GM18499 (cell line): ENCODE measurements around the gene COPE.

Experiments used
- ATAC-seq: cut with Tn5 transposase; IDR thresholded peaks from one replicate; pipeline ENCODE4 v1.9.1; 2021; ENCODE audit warnings: moderate number of reproducible peaks; ENCODE audit not compliant: insufficient read depth, unreplicated experiment

Gene COPE

DNA sequence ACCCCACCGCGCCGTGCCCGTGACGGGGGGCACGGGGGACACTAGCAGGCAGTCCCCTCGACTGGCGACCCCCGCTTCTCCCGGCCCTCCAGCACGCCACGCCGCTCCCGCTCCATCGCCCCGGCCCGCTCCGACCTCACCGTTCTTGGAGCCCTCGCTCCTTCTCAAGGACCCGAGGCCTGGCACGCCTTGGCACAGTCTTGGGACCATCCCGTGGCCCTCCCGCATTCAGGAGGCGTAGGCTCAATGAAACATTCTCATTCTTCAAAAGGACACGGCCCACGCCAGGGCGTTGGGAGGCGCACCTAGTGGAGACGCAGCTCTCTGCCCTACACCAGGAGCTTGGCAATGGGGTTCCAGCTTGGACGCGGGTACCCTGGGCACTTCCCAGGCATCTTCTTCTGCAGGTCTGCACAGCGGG is 22.8 kb downstream of the COPE start:
- no peak for ATAC-seq

- ATAC-seq: no peak
These were observed 23.3 kb downstream of the COPE start, which contains the start of gene CERS1 for GRCh38 chr19:18895824-18896341. Gene CERS1, minus strand, starts transcription at chr19:18896158. Its CDS starts 86 bp downstream, at chr19:18896072.

DNA sequence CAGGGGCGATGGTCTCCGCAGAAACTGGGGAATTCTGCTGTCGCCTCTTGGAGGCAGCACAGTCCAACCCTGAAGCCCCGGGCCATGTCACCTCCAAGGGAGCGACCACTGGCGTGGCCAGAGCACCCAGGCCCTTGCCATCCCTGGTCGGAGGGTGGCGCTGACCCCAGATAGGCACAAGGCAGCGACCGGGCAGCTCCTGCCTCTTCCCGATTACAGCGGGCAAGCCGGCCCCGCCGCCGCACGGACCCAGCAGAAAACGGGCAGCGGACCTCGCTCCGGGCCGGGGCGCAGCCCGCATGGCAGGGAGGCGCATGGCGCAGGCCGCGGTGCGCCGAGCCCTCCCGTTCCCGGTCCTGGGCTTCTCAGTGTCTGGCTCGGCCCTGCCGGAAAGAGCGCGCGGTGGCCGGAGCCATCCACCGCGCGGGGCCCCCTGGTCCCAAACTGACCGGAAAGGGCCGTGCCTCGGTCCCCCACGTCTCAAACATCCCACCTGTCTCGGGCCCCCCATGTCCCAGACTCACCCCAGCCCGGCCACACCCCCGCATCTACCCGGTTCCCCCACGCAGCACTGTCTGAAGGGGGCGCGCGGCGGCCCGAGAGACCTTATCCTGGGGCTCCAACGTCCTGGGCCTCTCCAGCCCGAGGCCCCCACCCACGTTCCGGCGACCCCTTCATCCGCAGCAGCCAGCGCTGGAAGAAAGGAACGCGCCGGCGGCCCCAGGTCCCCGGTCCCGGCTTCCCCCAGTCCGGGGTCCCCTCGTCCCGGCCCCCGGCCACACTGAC is 24.0 kb downstream of the COPE start:
- ATAC-seq: no peak

- no peak for ATAC-seq
These were observed 24.7 kb downstream of the COPE start for GRCh38 chr19:18894254-18895037.

DNA sequence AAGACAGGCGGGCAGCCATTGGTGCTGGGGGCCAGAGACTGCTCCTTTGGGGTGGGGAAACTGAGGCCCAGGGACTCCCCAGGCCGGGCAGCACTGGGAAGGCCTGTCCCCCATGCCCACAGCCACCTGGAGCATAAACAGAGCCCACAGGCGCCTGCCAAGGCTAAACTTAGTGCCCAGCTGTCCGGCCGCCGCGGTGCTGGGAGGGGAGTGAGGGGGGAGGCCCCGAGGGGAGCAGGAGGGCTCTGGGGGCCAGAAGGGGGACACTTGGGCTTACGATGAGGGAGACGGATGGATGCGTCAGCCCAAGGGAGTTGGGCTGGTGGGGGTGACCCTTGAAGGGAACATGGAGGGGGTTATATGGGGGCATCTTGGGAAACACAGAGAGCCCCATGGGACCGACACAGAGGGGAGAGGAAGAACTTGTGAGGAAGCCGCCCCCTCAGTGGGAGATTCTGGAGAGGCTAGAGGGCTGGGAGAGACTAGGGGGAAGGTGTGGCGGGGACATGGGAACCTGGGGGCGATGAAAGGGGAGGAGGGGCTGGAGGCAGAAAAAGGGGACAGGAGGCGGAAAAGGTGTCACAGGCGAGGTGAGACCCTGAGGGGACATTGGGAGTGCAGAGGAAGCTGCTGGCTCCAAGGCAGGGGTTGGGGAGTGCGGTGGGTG is 25.5 kb downstream of the COPE start:
- no peak for ATAC-seq

- no peak for ATAC-seq
These were observed 29.0 kb downstream of the COPE start for GRCh38 chr19:18889949-18890745.

DNA sequence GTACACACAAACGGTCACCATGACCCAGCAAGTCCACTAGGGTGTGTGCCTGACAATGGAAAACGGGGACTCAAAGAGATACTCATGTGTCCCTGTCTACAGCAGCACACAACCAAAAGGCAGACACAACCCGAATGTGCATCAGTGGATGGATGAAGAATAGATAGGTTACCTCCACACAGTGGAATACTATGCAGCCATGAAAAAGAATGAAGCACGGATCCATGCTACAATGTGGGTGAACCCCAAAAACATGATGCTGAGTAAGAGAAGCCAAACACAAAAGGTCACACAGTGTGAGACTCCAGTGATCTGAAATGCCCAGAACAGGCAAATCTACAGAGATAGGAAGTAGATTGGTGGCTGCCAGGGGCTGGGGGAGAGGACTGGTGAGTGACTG is 32.2 kb downstream of the COPE start:
- no peak for ATAC-seq

- ATAC-seq: no peak
These were observed 35.5 kb downstream of the COPE start for GRCh38 chr19:18883526-18884304.

GRCh38 chr19:18881491-18881890 is 37.7 kb downstream of the COPE start:
- no peak for ATAC-seq

DNA sequence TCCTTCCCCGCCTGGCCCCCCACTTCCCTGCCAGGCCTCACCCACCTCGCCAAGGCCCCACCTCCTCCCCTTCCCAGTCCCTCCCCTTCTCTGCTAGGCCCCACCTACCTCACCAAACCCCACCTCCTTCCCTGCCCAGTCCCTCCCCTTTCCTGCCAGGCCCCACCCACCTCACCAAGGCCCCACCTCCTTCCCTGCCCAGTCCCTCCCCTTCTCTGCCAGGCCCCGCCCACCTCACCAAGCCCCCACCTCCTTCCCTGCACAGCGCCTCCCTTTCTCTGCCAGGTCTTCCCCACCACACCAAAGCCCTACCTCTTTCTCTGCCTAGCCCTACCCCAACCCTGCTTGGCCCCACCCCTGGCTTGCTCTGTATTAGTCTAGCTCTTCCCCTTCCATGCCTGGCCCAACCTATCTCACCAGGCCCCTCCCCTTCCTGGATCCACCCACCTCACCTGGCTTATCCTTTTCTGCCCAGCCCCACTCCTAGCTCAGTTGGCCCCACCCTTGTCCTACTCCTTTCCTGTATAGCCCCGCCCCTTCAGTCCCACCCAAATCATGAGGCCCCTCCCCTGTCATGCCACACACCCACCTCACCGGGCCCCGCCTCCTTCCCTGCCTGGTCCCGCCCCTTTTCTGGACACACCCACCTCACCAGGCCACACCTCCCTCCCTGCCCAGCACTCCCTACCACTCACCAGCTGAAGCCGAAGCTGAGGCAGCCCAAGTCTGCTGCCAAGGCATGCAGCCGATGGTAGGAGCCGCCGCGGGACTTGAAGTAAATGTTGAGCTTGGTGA is 39.4 kb downstream of the COPE start:
- ATAC-seq: no peak

DNA sequence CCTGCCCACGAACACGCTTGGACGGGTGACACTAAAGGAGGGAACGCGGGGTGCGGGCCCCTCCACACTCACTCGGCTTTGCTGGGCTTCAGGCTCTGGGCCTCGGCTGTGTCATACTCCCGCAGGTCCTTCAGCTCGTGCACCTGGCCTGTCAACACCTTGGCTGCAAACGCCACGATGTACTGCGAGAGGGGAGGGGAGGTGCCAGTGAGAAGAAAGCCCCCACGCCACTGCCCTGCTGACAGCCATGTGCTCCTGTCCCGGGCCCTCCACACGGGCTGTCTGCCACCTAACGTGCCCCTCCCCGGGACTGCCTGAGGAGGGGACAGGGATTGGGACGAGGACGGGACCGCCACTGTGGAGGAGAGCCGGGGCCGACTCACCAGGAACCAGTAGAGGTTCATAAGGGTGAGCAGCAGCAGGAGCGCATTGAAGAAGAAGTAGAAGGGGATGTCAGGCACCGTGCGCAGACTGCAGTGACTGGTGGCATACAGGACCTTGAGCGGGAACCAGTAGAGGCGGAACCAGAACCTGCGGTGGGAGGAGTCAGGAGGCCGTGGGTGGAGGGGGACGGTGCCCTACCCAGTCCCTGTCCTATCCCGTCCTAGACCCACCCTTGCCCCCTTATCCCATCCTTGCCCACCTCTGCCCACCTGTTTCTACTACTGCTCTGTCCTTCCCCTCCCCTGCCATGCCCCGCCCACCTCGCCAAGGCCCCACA is 40.2 kb downstream of the COPE start:
- ATAC-seq: no peak

DNA sequence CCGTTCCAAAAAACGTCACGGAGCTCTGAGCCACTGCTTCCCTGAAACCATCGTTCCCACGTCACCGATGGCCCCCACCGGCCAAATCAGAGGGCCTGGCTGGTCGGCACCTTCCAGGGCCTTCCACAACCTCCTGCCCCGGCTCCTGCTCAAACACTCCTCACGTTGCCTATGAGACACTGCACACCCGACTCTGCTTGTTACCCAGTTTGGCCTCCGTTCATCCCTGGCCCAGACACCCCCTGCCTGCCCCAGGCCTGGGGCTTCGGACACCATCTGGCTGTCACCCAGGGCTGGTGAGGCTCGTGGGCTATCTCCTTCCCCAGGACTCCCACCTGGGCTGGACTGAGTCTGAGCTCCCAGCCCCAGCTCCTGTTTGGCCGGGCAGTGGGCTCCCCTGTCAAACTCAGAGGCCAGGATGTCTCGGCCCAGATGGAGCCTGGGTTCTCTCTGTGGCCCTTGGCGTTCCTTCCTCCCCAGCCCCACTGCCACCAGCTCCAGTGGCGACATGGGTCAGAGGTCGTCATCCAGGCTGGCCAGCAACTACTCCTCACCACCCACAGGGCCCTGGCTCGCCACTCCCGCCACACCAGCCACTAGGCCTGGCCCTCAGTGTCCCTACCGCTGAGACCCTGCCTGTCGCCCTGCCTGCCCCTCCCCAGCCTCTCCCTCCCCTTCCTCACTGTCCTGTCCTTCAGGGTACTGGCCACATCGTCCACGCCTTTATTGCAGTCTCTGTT is 41.0 kb downstream of the COPE start:
- ATAC-seq: no peak

DNA sequence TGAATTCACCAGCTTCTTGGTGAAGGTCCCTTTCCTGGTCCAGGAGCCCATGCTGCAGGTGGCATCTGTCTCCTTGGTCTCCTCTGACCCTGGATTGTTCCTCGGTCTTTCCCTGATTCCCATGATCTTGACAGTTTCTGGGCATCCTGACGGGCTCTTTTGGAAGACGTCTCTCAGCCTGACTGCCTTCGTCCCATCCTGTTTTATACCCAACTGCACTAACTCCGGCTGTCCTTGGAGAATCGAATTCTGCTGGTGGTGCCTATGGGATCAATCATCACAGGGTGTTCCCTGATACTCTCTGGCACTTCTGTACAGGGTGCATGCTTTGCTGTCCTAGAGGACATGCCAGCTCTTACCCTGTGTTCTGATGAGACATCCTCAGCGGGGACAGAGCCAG is 42.3 kb downstream of the COPE start:
- ATAC-seq: no peak

DNA sequence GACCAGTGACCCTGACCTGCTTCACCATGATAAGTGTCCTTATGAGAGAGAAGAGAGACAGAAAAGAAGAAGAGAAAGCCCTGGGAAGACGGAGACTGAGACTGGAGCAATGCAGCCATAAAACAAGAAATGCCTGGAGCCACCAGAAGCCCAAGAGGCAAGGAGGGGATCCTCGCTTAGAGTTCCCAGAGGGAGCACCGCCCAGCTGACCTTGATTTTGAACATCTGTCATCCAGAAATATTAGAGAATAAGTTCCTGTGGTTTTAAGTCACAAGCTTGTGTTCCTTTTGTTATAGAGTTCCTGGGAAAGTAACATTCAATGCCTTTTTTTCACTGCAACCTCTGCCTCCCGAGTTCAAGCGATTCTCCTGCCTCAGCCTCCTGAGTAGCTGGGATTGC is 43.5 kb downstream of the COPE start:
- no peak for ATAC-seq

- no peak for ATAC-seq
These were observed 47.6 kb downstream of the COPE start for GRCh38 chr19:18871543-18871942.

DNA sequence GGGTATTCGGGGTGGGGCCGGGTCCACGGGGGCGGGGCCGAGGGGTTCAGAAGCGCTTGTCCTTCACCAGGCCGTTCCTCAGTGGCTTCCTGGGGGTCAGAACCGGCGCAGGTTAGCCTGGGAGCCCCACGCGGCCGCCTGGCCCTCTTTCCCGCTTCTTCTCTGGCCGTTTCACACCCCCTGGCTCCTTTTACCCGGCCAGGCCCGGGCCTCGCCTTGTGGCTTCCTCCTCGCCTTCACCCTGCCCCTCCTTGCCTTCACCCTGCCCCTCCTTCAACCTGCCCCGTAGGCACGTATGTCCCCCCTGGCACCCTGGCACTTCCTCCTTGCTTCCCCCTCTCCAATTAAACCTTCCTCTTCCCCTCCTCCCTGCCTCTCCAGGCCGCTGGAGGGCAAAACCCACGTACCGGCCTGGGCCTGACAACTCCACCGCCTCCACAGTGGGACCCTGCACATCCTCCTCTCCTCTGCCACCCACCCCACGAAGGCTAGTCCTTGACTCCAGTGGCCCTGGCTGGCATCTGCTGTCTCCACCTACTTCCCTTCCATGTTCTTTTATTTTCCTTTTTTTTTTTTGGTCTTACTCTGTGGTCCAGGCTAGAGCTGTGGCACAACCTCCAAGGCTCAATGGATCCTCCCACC is 48.5 kb downstream of the COPE start:
- ATAC-seq: no peak
